BLaER1 (cell line): ENCODE measurements around the gene MAP4.

Source experiments
- H3K27ac ChIP-seq: shearing (Covaris generic); formaldehyde crosslinking; 2 replicates; pipeline ENCODE4 v1.8.1; 2022
- H3K27me3 ChIP-seq: shearing (Covaris generic); formaldehyde crosslinking; 2 replicates; pipeline ENCODE4 v1.8.1; 2022
- H3K36me3 ChIP-seq: shearing (Covaris generic); formaldehyde crosslinking; 2 replicates; pipeline ENCODE4 v1.8.1; 2022
- H3K4me1 ChIP-seq: shearing (Covaris generic); formaldehyde crosslinking; 2 replicates; pipeline ENCODE4 v1.8.1; 2022
- H3K4me2 ChIP-seq: shearing (Covaris generic); formaldehyde crosslinking; 2 replicates; pipeline ENCODE4 v1.8.1; 2022
- H3K4me3 ChIP-seq: shearing (Covaris generic); formaldehyde crosslinking; 2 replicates; pipeline ENCODE4 v1.8.1; 2022
- H3K9ac ChIP-seq: shearing (Covaris generic); formaldehyde crosslinking; 2 replicates; pipeline ENCODE4 v1.8.1; 2022
- H3K9me3 ChIP-seq: shearing (Covaris generic); formaldehyde crosslinking; 2 replicates; pipeline ENCODE4 v1.8.1; 2022
- H4K20me1 ChIP-seq: shearing (Covaris generic); formaldehyde crosslinking; 2 replicates; pipeline ENCODE4 v1.8.1; 2022
- Cebpa-rat ChIP-seq: shearing (Covaris generic); IDR thresholded peaks from 2 replicates; pipeline ENCODE4 v1.8.1; 2022

MAP4 gene

GRCh38 chr3:47863391-47864128 lies 152.7 kb downstream of the MAP4 start:
- H3K9me3 ChIP-seq: no peaks in the 10 kb centered on the region
- H3K9ac ChIP-seq: no peak overlapping the region
- no peaks in the 10 kb centered on the region for H4K20me1 ChIP-seq
- no peaks in the 10 kb centered on the region for H3K27me3 ChIP-seq
- peaks cover 87% of the 10 kb centered on the region for H3K36me3 ChIP-seq
- no peak overlapping the region for H3K4me3 ChIP-seq
- H3K27ac ChIP-seq: no peak overlapping the region
- no peak overlapping the region for H3K4me2 ChIP-seq
- H3K4me1 ChIP-seq: no peaks in the 10 kb centered on the region; the same call in 1 of the 2 replicates
- no peak for TF ChIP-seq Cebpa-rat

DNA sequence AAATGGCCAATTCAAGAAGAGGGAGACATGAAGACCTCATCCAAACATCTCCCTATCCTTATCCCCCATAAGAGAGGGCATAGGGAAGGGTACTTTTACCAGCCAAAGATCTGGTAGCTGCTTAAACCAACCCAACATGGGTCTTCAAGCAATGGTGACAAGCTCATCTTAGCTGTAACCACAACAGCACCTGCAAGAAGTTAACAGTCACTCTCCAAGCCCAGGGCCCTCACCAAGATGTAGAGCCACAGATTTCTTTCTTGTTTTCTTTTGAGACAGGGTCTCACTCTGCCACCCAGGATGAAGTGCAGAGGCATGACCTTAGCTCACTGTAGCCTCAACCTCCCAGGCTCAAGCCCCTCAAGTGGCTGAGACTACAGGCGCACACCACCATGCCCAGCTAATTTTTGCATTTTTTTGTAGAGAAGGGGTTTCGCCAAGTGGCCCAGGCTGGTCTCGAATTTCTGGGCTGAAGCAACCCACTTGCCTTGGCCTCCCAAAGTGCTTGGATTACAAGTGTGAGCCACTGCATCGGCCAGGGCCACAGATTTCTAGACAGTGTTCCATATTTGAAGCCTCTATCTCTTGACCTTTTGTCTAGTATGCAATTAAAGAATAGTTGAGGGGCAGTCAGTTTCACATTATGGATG lies 156.1 kb downstream of the MAP4 start:
- Histone ChIP-seq H3K27ac (no peak overlapping the region; the same call in 1 of the 2 replicates), H3K27me3 (no peaks in the 10 kb centered on the region), H3K4me3 (no peak overlapping the region), H3K9me3 (no peaks in the 10 kb centered on the region), H3K9ac (no peak overlapping the region), H3K4me2 (no peak overlapping the region), H3K4me1 (no peaks in the 10 kb centered on the region; the same call in 1 of the 2 replicates), H3K36me3 (peaks cover 87% of the 10 kb centered on the region), H4K20me1 (no peaks in the 10 kb centered on the region)
- no peak for TF ChIP-seq Cebpa-rat

- no peak overlapping the region for H3K4me3 ChIP-seq
- H4K20me1 ChIP-seq: no peaks in the 10 kb centered on the region
- no peak for TF ChIP-seq Cebpa-rat
- peaks cover 88% of the 10 kb centered on the region for H3K36me3 ChIP-seq
- no peak overlapping the region for H3K9ac ChIP-seq
- no peaks in the 10 kb centered on the region for H3K27me3 ChIP-seq
- no peak overlapping the region for H3K27ac ChIP-seq
- peaks cover 6% of the 10 kb centered on the region for H3K4me1 ChIP-seq
- H3K4me2 ChIP-seq: no peak overlapping the region
- no peaks in the 10 kb centered on the region for H3K9me3 ChIP-seq
These were observed 159.1 kb downstream of the MAP4 start for GRCh38 chr3:47857151-47857550.

GRCh38 chr3:47856669-47857068 lies 159.5 kb downstream of the MAP4 start:
- Histone ChIP-seq H3K9ac (no peak overlapping the region), H3K4me1 (peaks cover 11% of the 10 kb centered on the region), H3K4me2 (no peak overlapping the region), H3K27me3 (no peaks in the 10 kb centered on the region), H3K4me3 (no peak overlapping the region), H3K9me3 (no peaks in the 10 kb centered on the region), H4K20me1 (peaks cover 4% of the 10 kb centered on the region), H3K27ac (no peak overlapping the region), H3K36me3 (peaks cover 90% of the 10 kb centered on the region)
- TF ChIP-seq Cebpa-rat: no peak

DNA sequence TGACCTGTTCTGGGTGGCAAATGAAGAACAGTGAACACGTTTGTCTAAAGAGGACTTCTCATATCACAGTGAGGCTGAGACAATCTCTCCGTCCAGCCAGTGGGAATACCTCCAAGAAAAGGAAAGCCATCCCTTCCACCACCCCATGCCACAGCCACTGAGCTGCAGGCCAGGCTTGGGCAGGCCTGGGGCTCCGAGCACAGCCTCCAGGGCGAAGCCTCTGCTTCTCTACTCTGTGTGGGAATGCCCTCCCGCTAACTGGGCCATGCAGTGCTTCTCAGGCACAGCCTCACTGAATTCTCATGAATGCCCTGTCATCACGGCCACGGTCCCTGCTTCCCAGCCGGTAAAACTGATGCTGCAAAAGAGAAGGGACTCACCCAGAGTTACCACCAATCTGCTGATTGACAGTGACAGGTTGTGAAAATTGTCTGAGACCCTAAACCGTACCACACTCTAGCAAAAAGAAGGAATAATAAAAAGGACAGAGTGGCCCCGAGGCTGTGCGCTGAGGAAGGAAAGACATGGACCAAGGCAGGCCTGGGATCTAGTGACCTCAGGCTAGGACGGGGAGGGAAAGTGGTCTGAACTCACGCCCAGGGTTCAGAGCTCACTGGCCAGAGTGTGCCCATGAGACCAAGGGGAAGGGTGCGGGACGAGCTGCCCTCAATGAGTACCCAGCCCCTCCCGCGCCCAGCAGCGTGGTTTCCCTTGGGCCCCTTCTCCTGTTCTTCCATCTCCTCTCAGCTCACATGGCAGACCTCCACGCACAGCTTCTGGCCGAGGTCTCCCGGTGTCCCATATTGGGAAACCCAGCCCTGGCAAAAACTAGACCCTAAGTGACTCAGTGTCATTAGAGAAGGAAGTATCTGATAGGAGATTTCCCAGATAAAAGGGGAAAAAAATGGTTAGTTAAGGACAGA lies 160.5 kb downstream of the MAP4 start:
- H3K9me3 ChIP-seq: no peaks in the 10 kb centered on the region
- H3K36me3 ChIP-seq: peaks cover 90% of the 10 kb centered on the region
- TF ChIP-seq Cebpa-rat: no peak
- no peak overlapping the region for H3K4me2 ChIP-seq
- no peak overlapping the region for H3K27ac ChIP-seq
- H3K27me3 ChIP-seq: no peaks in the 10 kb centered on the region
- H3K4me1 ChIP-seq: peaks cover 21% of the 10 kb centered on the region
- H3K9ac ChIP-seq: no peak overlapping the region
- peaks cover 14% of the 10 kb centered on the region for H4K20me1 ChIP-seq
- H3K4me3 ChIP-seq: no peak overlapping the region

DNA sequence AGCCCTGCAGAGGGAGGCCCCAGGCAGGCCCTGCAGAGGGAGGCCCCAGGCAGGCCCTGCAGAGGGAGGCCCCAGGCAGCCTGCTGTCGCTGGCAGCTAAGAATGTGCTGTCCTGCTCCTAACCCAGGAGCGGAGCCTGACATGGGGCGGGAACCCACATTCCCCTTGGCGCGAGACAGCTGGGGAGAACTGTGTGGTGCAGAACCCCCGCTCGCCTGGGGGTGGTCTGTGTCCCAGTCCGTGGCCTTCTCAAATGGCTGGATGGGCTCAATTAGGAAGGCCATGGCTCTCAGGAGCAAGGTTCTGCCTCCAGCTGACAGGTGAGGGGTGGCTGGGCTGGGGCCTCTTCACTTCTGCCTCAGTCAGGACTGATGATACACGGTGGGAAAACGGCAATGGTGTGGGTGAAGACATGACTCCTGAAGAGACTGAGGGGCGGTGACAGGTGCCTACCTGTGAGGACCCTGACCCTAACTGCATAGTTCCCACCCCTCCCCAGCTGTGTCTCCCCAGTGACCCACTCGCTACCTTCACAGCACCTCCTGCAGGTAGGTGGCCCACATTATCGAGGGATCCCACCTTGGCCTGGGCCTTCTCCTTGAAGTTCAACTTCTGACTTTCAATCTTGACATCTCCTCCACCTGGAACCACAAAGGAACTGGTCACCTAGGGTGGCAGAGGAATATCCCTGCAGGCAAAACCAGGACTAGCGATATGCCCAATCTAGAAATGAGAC lies 161.3 kb downstream of the MAP4 start:
- H3K4me1 ChIP-seq: peaks cover 29% of the 10 kb centered on the region
- no peaks in the 10 kb centered on the region for H3K9me3 ChIP-seq
- H3K4me2 ChIP-seq: no peak overlapping the region
- H3K4me3 ChIP-seq: no peak overlapping the region
- H3K27me3 ChIP-seq: no peaks in the 10 kb centered on the region
- H3K9ac ChIP-seq: no peak overlapping the region
- TF ChIP-seq Cebpa-rat: no peak
- peaks cover 22% of the 10 kb centered on the region for H4K20me1 ChIP-seq
- peaks cover 90% of the 10 kb centered on the region for H3K36me3 ChIP-seq
- no peak overlapping the region for H3K27ac ChIP-seq

DNA sequence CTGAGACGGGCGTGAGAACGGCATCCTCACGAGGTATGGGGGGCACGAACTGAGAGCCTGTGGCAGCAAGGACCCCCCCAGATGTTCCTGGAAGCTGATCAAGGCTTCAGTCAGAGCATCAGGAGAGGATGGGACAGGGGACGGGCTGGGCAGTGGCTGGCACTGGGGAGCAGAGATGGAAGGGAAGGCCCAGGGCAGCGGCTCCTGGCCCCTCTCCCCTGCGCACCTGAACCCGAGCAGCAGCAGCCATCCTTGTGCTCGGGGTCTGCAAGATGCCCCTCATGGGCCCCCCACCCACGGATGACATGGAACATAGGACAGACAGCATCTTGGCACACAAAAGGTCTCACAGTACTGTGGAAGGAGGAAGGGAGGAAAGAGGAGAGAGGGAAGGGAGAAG lies 161.9 kb downstream of the MAP4 start:
- TF ChIP-seq Cebpa-rat: no peak
- H3K4me3 ChIP-seq: no peak overlapping the region
- no peaks in the 10 kb centered on the region for H3K27me3 ChIP-seq
- H3K9ac ChIP-seq: no peak overlapping the region
- peaks cover 35% of the 10 kb centered on the region for H3K4me1 ChIP-seq
- no peaks in the 10 kb centered on the region for H3K9me3 ChIP-seq
- no peak overlapping the region for H3K27ac ChIP-seq
- no peak overlapping the region for H3K4me2 ChIP-seq
- peaks cover 29% of the 10 kb centered on the region for H4K20me1 ChIP-seq
- H3K36me3 ChIP-seq: peaks cover 93% of the 10 kb centered on the region

- Histone ChIP-seq H4K20me1 (peaks cover 42% of the 10 kb centered on the region), H3K4me1 (peaks cover 48% of the 10 kb centered on the region), H3K36me3 (peaks cover 95% of the 10 kb centered on the region), H3K27ac (no peak overlapping the region), H3K27me3 (no peaks in the 10 kb centered on the region), H3K4me2 (peak overlapping the region; percentile 85; the same call in 1 of the 2 replicates), H3K9ac (no peak overlapping the region), H3K4me3 (no peak overlapping the region), H3K9me3 (no peaks in the 10 kb centered on the region)
- TF ChIP-seq Cebpa-rat: no peak
These were observed 163.3 kb downstream of the MAP4 start for GRCh38 chr3:47852604-47853602.
